ENCODE data around the gene ZNF3.
A peak's percentile ranks its signal among the peaks of the same experiment; 100 is the strongest.

Gene ZNF3

GRCh38 chr7:100120733-100121036, 39.2 kb upstream of the ZNF3 start (continued):
- TF ChIP-seq ZNF70 (CRISPR knock-in tag; IDR thresholded peaks at IDR 0.05) (no peak), CSDC2 (CRISPR knock-in tag; IDR thresholded peaks at IDR 0.05) (no peak), OSR1 (CRISPR knock-in tag; IDR thresholded peaks at IDR 0.05) (no peak)

GRCh38 chr7:100119970-100120732, 38.6 kb upstream of the ZNF3 start:
- peak; percentile 83 for ATAC-seq
- no peak for TF ChIP-seq ZNF565 (CRISPR knock-in tag; conservative IDR thresholded peaks at IDR 0.05; ENCODE audit: low read depth)
- TF ChIP-seq POU6F1 (CRISPR knock-in tag; IDR thresholded peaks at IDR 0.05; ENCODE audit: borderline replicate concordance, low read depth): no peak
- no peak for TF ChIP-seq PPARA (CRISPR knock-in tag; IDR thresholded peaks at IDR 0.05; ENCODE audit: borderline replicate concordance)
- no peak for TF ChIP-seq TOX (CRISPR knock-in tag; IDR thresholded peaks at IDR 0.05; ENCODE audit: borderline replicate concordance)
- TF ChIP-seq BACH2 (CRISPR knock-in tag; IDR thresholded peaks at IDR 0.05; ENCODE audit: borderline replicate concordance): no peak
- TF ChIP-seq ISL1 (CRISPR knock-in tag; IDR thresholded peaks at IDR 0.05): no peak
- no peak for TF ChIP-seq CREB5 (CRISPR knock-in tag; IDR thresholded peaks at IDR 0.05; ENCODE audit: low read depth)
- no peak for TF ChIP-seq ZNF8 (CRISPR knock-in tag; IDR thresholded peaks at IDR 0.05)
- no peak for TF ChIP-seq CSDC2 (CRISPR knock-in tag; IDR thresholded peaks at IDR 0.05)
- TF ChIP-seq ZC3H10 (CRISPR knock-in tag; IDR thresholded peaks at IDR 0.05): no peak
- no peak for TF ChIP-seq CSRNP3 (CRISPR knock-in tag; IDR thresholded peaks at IDR 0.05)
- TF ChIP-seq ZFP30 (CRISPR knock-in tag; IDR thresholded peaks at IDR 0.05): no peak
- TF ChIP-seq ESRRG (CRISPR knock-in tag; IDR thresholded peaks at IDR 0.05): no peak
- no peak for TF ChIP-seq ARNTL (CRISPR knock-in tag; IDR thresholded peaks at IDR 0.05; ENCODE audit: borderline replicate concordance, low read depth)
- no peak for TF ChIP-seq GLIS3 (CRISPR knock-in tag; IDR thresholded peaks at IDR 0.05)
- TF ChIP-seq OSR1 (CRISPR knock-in tag; IDR thresholded peaks at IDR 0.05): no peak
- TF ChIP-seq SNAI2 (CRISPR knock-in tag; IDR thresholded peaks at IDR 0.05): no peak

GRCh38 chr7:100119072-100119969, 37.8 kb upstream of the ZNF3 start, which contains the start of the genes CNPY4 and TAF6:
TSS of gene CNPY4 (plus strand) at chr7:100119634. CDS start at chr7:100119745, 111 bp downstream.
TSS of gene TAF6 (minus strand) at chr7:100119358. CDS start at chr7:100114209, 5,149 bp downstream.
- ATAC-seq: peak; percentile 85

More at GRCh38 chr7:100119072-100119969, 37.8 kb upstream of the ZNF3 start, which contains the start of the genes CNPY4 and TAF6:
- peak; percentile 13; the same call in 1 of the 2 replicates for TF ChIP-seq PATZ1 (CRISPR knock-in tag; IDR thresholded peaks at IDR 0.05; ENCODE audit: borderline replicate concordance)
- 0 out of 2 replicates have a peak, but pooled peaks have one; percentile 50 for TF ChIP-seq CSDC2 (CRISPR knock-in tag; IDR thresholded peaks at IDR 0.05)
- TF ChIP-seq ZC3H10 (CRISPR knock-in tag; IDR thresholded peaks at IDR 0.05): no peak

Data from SK-N-SH treated with all-trans-retinoic acid at 6 μM for 48 hours (cell line).